GM19324 (cell line): ENCODE data around the gene MPPED2.

Source experiments
- ATAC-seq: cut with Tn5 transposase; IDR thresholded peaks from one replicate; pipeline ENCODE4 v1.9.1; 2021; ENCODE audit warnings: mild to moderate bottlenecking, moderate library complexity; ENCODE audit not compliant: unreplicated experiment, low FRiP score

Gene MPPED2, protein sequence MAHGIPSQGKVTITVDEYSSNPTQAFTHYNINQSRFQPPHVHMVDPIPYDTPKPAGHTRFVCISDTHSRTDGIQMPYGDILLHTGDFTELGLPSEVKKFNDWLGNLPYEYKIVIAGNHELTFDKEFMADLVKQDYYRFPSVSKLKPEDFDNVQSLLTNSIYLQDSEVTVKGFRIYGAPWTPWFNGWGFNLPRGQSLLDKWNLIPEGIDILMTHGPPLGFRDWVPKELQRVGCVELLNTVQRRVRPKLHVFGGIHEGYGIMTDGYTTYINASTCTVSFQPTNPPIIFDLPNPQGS

DNA sequence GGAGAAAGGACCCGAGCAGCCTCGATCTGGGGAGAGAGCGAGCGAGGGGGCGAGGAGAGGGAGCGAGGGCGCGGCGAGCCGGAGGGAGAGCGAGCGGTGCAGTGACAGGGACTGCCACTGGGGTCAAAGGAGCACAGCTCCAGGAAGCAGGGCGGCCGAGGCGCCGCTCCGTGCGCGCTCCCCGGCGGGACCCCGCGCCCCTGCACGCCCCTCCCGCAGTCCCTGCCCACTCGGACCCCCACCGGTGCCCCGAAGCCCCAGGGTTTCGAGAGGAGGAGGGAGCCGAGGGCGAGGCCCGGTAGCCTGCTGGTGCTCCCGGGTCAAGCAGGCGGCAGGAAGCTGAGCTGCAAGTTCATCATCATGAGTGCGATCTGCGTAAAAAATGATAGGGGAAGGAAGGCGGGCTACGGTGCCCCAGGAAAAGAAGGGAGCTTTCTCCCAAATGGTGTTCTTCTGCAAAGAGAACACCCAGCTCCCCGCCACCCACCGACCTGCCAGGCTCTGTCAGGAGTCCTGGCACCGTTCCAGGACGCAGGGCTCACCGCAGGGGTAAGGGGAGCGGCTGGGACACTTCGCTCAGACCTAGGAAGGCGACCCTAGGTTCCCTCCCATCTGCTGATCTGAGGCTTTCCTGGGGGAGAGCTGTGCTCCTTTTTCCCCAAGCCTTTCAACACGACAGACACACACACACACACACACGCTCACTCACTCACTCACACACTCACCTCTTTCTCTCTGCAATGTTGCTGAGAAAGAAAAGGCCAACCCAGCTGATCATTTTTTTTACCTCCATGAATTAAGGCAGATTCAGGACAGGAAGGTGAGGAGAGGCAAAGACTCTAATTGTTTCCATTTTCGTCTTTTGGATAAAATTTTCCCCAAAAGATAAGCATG, at the start of gene MPPED2:
MPPED2 (minus strand) TSS at position 103 of the 894 bp plus-strand sequence. CDS start 5,980 bp downstream, outside the sequence.
- ATAC-seq, result peak; percentile 90

DNA sequence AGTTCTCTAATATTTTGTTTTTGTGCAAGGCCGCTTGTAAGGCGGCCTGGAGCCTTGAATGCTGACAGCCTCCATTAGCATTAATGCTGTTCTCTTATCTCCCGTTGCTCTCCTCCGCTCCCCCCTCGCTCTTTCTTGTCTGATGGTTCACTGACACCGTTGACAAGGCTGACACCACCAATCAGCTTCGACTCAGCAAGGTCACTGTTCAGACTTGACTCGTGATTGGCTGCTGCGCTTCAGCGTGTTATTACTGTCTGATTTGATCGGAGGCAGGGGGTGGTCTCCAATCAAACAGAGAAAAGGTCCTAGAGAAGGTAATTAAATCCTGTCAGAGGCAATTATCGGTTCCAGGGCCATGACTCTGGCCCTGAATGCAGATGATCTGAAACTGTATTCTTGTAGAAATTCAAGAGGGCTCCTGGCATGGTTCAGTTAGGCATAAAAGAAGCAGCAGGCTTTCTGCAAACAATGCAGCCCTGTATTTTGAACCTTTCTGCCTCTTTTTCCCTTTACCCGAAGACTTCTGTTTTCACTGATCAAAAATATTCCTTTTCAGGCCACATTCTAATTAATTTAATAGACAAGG, 49.3 kb upstream of the MPPED2 start:
- ATAC-seq, result no peak

GRCh38 chr11:30631148-30631547, 45.0 kb upstream of the MPPED2 start:
- no peak for ATAC-seq

DNA sequence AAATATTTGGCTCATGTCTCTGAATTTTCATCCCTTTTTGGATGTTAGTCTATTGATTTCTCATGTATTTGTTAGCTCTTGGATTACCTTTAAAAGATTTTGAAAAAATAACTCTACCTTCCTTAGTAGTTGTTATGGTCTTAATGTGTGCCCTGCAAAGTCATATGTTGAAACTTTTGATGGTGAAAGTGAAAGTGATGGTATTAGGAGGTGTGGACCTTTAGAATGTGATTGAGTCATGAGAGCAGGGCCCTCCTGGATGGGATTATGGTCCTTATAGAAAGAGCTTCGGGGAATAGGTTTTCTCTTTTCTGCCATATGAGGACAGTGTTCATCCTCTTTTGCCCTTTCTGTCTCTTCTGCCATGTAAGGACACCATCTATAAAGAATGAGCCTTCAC, 33.6 kb upstream of the MPPED2 start:
- no peak for ATAC-seq

- ATAC-seq, result no peak
Observed at GRCh38 chr11:30617762-30618161, 31.6 kb upstream of the MPPED2 start.

DNA sequence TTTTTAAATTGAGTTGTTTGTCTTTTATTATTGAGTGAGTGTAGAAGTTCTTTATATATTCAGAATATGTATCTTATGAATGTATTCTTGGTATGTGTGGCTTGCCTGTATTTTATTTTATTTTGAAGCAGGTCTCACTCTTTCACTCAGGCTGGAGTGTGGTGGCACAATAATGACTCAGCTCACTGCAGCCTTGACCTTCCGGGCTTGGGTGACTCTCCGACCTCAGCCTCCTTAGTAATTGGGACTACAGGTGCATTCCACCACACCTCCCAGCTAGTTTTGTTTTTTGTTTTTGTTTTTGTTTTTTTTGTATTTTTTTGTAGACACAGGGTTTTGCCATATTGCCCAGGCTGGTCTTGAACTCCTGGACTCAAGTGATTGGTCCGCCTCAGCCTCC, 24.5 kb upstream of the MPPED2 start:
- no peak for ATAC-seq

DNA sequence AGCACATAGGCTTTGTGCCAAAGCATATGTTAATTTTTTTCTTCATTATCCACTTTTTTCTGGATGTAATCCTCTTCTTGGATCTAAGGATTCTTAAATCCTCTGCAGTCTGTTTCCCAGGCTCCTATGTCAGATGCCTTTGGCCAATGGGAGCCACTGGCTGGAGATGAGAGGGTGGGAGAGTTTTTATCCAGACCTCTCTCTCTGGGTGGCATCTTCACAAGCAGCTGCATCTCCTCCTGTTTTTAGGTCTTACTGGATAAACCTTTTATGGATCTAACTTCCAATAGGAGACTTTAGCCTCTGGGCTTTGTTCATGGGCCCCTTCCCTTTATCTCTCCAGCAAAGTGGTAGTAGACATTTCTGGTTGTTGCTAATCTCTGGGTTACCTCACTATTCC, 22.4 kb upstream of the MPPED2 start:
- ATAC-seq, result no peak

DNA sequence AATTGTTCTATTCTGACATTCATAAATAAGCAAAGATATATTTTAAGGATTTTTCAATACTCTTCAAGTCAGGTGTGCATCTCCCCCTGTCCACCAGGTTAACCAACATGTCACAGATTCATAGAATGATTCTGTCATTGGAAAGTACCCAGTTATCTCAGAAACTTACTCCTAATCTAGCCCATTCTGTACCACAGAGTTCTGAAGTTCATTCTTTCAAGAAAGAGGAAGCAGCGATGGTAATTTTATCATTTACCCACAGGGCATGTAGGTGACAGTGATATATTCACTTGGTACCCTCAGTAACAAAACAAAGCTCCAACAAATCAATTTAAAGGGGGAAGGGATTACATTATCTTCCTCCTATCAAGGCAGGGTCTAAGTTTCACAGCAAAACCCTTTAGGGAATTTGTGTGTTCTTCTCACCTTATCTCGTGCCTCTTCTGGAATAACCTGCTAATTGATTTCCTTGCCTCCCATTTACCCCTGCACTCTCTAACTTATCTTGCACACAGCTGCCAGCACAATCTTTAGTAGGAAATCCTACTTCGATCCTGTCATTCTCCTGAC, 19.0 kb upstream of the MPPED2 start:
- peak; percentile 57 for ATAC-seq

- no peak for ATAC-seq
Observed at GRCh38 chr11:30603357-30603756, 17.2 kb upstream of the MPPED2 start.

- ATAC-seq, result no peak
Observed at GRCh38 chr11:30596832-30597231, 10.7 kb upstream of the MPPED2 start.

DNA sequence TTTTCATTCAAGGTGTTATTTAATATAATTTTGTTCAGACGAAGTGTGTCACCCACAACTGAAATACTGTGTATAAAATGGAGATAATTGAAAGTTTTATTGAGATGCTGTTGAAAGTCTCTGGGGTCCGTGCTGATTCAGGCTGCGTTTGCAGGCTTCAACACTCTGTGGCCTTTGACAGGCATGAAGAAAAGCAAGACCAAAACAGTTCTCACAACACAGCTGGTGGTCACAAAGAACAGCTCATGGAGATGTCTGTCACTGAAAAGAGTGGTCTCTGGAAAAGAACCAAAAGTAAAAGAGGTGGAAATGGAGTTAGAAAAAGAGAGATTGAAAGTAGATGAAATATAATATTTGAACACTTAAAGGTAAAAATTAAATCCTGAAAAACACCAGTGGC, 9.8 kb upstream of the MPPED2 start:
- no peak for ATAC-seq

- no peak for ATAC-seq
Observed at GRCh38 chr11:30594646-30595411, 8.7 kb upstream of the MPPED2 start.

DNA sequence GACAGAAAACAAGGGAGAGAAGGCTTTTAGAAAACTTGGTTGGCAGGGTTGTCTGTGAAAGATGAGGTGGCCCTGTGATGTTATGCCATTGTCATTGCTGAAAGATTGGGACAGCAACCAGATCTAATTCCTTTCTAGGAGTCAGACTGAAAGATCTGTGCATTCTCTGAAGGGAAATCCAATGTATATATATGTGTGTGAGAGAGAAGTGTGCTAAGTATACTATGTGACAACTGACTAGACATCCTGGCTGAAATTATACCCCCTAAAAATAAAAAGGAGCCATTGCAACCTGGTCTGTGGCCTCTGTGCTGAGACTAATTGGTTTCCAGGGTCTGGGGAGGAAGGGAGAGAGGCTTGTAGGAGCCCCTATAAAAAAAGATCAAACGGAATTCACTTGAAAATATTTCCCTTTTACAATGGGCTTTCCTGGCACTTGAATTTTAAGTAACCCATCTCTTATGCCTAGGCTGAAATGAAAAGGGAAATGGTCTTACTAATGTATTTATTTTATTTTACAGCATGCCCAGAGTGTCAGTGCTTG, 1.2 kb upstream of the MPPED2 start:
- no peak for ATAC-seq

- ATAC-seq, result no peak
Observed at GRCh38 chr11:30585892-30586250, 282 bp downstream of the MPPED2 start.

- no peak for ATAC-seq
Observed at GRCh38 chr11:30585125-30585891, 845 bp downstream of the MPPED2 start.

GRCh38 chr11:30583476-30584280, 2.5 kb downstream of the MPPED2 start:
- no peak for ATAC-seq

DNA sequence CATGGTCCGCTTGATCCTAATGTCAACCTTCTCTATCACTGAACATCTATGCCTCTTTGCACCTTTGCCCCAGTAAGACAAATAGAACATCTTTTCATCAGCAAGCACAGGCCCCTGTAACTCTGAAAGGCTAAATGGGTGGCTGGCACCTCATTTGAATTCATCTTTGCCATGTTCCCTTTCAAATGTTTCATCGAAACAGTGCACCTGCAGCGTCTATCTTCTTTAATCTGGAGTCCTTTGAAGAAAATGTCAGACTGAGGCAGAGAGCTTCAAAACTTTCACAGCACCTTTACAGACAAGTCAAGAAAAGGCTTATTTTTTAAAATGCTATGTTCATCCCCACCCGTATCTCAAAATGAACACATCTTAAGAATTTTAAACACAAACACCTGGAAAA, 3.4 kb downstream of the MPPED2 start:
- no peak for ATAC-seq

DNA sequence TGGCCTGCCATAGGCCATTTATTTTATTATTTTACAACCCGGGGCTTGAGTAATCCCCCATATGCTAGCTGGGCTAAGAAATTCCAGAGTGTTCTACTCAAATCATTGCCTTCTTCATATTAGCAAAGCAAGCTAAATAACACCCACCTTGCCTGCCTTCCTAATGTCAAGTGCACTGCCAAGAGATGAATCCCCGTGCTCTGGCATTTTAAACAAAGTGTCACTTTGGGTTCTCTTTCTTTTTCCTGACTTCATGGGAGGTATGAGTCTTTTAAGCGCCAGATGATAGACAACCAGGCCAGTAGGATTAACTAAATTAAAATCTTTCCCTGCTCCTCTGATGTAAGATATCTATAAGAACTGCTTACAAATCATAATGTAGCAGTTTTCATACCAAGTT, 4.5 kb downstream of the MPPED2 start:
- ATAC-seq, result no peak

DNA sequence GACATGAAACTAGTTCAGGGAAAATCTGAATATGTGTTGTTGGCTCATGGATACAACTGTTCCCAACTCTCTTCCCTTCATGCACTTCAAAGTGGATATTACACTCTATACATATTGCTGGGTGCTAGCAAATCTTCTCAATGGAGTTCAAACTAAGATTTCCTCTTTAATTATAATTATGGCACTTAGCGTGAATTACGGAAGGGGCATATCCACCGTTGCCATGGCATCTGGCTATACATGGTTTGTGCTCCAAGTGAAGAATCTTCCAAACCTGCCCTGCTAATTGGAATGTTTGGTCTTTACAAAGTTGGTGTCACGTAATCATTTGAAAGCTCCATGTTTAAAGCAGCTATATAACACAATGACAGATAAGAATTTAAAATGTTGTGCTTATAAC, 5.6 kb downstream of the MPPED2 start:
- ATAC-seq, result no peak
